Upper lobe of right lung (tissue), 1 donor: ENCODE results near the gene ATP10A. TPM values are rescaled to one million over a fixed set of nuclear protein-coding genes. Genes with fewer than 3 reads are reported as not detected.
A peak's percentile ranks its signal among the peaks of the same experiment; 100 is the strongest.
"Not testable (repeated sequence)": the region's sequence is repeated elsewhere in the genome, so short reads cannot be mapped to it uniquely, and the experiment has no call there.

ENCODE experiments used
- ATAC-seq: fragments of 200-7000 bp; cut with Tn5 transposase; one replicate; pipeline ENCODE4 v1.9.1; 2020; ENCODE audit warnings: mild to moderate bottlenecking, moderate library complexity
- DNase-seq: peaks from one replicate; pipeline ENCODE4 v3.0.0-alpha.2; 2020
- H3K27ac ChIP-seq: fragments of 200-600 bp; one replicate; pipeline ENCODE4 v1.8.0; 2022
- H3K27me3 ChIP-seq: fragments of 200-600 bp; one replicate; pipeline ENCODE4 v1.8.0; 2022; ENCODE audit warnings: mild to moderate bottlenecking
- H3K36me3 ChIP-seq: fragments of 200-600 bp; one replicate; pipeline ENCODE4 v1.8.0; 2022
- H3K4me1 ChIP-seq: fragments of 200-600 bp; one replicate; pipeline ENCODE4 v1.8.0; 2022
- H3K4me3 ChIP-seq: fragments of 200-600 bp; one replicate; pipeline ENCODE4 v1.8.0; 2022; ENCODE audit warnings: mild to moderate bottlenecking
- H3K9me3 ChIP-seq: fragments of 200-600 bp; one replicate; pipeline ENCODE4 v1.8.0; 2022
- intact Hi-C: fragments of 100-400 bp; cut with DNase I; formaldehyde crosslinking; loops from one replicate; pipeline ENCODE4 v1.11.0; 2022
- total RNA-seq: library from RNA; stranded (reverse); fragmentation: NEBNext Ultra II Directional; extraction: Animal tissue kit (Norgen Biotek cat#: 25700); gene quantifications from one replicate; pipeline ENCODE4 v1.2.1, GENCODE V29; 2021
- TF ChIP-seq, protein P1 (sequence below): fragments of 200-600 bp; IDR thresholded peaks from one replicate; pipeline ENCODE4 v1.8.0; 2022; ENCODE audit warnings: antibody characterized with exemption
- donor health status: DM: no; HTN: yes; CAD: no; lungs with severe emphysema.

Gene ATP10A
- total RNA-seq, 1 donor from 2014 or later: 31.1 TPM

GRCh38 chr15:25761971-25762662 lies 101.0 kb downstream of the ATP10A start:
- Histone ChIP-seq H3K4me3 (no peak overlapping the region), H3K9me3 (no peaks in the 10 kb centered on the region), H3K27ac (no peak overlapping the region), H3K36me3 (no peaks in the 10 kb centered on the region), H3K27me3 (no peaks in the 10 kb centered on the region), H3K4me1 (no peaks in the 10 kb centered on the region)
- TF ChIP-seq, protein P1, sequence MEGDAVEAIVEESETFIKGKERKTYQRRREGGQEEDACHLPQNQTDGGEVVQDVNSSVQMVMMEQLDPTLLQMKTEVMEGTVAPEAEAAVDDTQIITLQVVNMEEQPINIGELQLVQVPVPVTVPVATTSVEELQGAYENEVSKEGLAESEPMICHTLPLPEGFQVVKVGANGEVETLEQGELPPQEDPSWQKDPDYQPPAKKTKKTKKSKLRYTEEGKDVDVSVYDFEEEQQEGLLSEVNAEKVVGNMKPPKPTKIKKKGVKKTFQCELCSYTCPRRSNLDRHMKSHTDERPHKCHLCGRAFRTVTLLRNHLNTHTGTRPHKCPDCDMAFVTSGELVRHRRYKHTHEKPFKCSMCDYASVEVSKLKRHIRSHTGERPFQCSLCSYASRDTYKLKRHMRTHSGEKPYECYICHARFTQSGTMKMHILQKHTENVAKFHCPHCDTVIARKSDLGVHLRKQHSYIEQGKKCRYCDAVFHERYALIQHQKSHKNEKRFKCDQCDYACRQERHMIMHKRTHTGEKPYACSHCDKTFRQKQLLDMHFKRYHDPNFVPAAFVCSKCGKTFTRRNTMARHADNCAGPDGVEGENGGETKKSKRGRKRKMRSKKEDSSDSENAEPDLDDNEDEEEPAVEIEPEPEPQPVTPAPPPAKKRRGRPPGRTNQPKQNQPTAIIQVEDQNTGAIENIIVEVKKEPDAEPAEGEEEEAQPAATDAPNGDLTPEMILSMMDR: no peak
- intact Hi-C loops: no loop called here
- peak; percentile 73 for ATAC-seq
- no peak for DNase-seq

DNA sequence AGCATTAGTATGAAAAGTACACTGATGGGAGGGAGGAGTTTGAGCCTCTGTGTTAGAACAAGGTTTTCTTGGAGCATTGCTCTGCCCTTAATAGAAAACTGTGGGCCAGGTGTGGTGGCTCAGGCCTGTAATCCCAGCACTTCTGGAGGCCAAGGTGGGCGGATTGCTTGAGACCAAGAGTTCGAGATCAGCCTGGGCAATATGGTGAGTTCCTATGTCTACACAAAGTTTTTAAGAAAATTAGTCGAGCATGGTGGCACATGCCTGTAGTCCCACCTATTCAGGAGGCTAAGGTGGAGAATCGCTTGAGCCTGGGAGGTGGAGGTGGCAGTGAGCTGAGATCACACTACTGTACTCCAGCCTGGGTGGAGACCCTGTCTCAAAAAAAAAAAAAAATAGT lies 103.7 kb downstream of the ATP10A start:
- no peak overlapping the region for H3K27ac ChIP-seq
- no peaks in the 10 kb centered on the region for H3K4me1 ChIP-seq
- DNase-seq (no peak), ATAC-seq (no peak)
- no peaks in the 10 kb centered on the region for H3K9me3 ChIP-seq
- no peaks in the 10 kb centered on the region for H3K27me3 ChIP-seq
- H3K36me3 ChIP-seq: no peaks in the 10 kb centered on the region
- intact Hi-C loops: no loop called here
- TF ChIP-seq, protein P1: no peak
- no peak overlapping the region for H3K4me3 ChIP-seq

DNA sequence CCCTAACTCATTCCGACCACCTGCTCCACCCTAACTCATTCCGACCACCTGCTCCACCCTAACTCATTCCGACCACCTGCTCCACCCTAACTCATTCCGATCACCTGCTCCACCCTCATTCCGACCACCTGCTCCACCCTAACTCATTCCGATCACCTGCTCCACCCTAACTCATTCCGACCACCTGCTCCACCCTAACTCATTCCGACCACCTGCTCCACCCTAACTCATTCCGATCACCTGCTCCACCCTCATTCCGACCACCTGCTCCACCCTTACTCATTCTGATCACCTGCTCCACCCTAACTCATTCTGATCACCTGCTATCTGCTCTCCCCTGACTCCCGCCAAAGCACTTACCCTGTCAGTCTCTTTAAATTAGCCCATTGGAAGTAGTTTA lies 104.5 kb downstream of the ATP10A start:
- DNase-seq, H3K9me3 ChIP-seq, H3K27ac ChIP-seq, ATAC-seq, H3K4me1 ChIP-seq, intact Hi-C loops, H3K27me3 ChIP-seq, H3K36me3 ChIP-seq, H3K4me3 ChIP-seq: not testable (repeated sequence)

DNA sequence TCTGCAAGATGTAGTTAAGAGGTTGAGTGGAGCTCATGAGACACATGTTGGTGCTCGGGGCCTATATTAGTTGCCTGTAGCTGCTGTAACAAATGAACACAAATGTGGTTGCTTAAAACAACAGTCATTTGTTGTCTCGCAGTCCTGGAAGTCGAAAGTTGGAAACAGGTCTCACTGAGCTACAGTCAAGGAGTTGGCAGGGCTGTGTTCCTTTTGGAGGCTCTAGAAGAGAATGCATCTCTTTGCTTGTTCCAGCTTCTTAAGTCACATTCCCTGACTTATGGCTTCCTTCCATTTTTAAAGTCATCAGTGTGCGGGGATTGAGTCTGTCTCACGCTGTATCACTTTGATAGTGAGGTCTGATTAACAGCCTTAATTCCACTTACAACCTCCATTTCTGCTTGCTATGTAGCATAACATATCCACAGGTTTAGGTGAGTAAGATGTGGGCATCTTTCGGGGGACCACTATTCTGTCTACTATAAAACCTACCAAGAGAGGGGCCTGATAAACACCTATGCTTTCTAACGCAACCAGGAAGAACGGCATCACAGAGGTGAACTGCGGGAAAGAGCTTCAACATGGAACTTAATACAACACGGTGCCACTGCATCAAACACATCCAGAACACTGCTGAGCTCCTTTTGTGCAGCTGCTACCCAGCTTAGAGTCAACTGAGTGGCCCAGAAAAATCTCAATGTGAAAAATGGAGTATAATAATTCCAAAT lies 119.4 kb downstream of the ATP10A start:
- no peak for ATAC-seq
- DNase-seq: no peak
- H3K4me1 ChIP-seq: no peaks in the 10 kb centered on the region
- intact Hi-C loops: no loop called here
- TF ChIP-seq, protein P1: no peak
- no peak overlapping the region for H3K27ac ChIP-seq
- H3K36me3 ChIP-seq: no peaks in the 10 kb centered on the region
- H3K27me3 ChIP-seq: no peaks in the 10 kb centered on the region
- no peaks in the 10 kb centered on the region for H3K9me3 ChIP-seq
- no peak overlapping the region for H3K4me3 ChIP-seq

DNA sequence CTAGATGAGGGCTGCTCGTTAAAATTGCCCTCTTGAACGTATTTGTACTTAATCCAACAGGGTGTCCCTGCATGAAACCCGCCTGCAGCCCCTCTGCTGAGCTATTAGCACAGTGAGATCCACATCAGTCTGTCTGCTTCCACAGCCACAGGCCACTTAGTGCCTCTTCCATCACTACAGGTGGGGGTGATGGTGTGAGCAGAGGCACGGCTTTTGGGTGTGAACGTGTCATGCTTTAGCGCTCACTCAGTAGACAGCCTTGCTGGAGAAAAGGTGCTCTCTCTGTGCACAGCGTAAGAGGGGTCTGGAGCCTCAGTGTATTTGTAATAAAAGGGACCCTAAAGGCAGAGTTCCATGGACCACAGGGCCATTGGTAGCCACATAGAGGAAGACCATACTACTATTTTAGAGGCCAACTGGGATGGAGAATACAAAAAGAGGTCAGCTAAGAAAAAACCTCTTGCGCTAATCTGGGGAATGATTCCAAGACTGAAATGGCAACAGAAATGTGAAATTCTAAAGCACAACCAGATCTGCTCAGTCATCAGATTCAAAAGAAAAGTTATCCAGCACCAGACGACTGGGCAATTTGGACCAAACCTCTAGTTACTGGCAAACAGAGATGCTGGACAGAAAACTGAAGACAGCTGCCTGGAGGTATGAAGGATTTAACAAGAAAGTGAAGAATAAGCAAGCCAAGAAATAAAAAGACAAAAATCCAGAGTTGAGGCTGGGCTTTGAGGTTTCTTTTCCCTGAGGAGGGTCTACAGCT lies 120.2 kb downstream of the ATP10A start:
- no peak for ATAC-seq
- no peak overlapping the region for H3K27ac ChIP-seq
- H3K36me3 ChIP-seq: no peaks in the 10 kb centered on the region
- peaks cover 6% of the 10 kb centered on the region for H3K4me1 ChIP-seq
- no peak for DNase-seq
- H3K9me3 ChIP-seq: no peaks in the 10 kb centered on the region
- intact Hi-C loops: no loop called here
- H3K27me3 ChIP-seq: no peaks in the 10 kb centered on the region
- TF ChIP-seq, protein P1: no peak
- H3K4me3 ChIP-seq: no peak overlapping the region
